Peyer's patch (tissue), 4 donors: Measurements from ENCODE around the gene KLHL29. TPM values are rescaled to one million over a fixed set of nuclear protein-coding genes. Genes with fewer than 3 reads are reported as not detected.
A peak's percentile ranks its signal among the peaks of the same experiment; 100 is the strongest.

ENCODE experiments used
- DNase-seq, 3 donors: peaks; one replicate each; pipeline ENCODE4 v3.0.0-alpha.2; 2017 to 2019
- H3K27ac ChIP-seq, 4 donors: fragments of 200-600 bp; sonication (generic); one replicate each; pipeline ENCODE4 v1.5.1; 2016 to 2019
- H3K27me3 ChIP-seq, 2 donors: fragments of 200-600 bp; sonication (generic); one replicate each; pipeline ENCODE4 v1.5.1; 2019
- H3K36me3 ChIP-seq, 3 donors: fragments of 200-600 bp; sonication (generic); one replicate each; pipeline ENCODE4 v1.5.1; 2016 to 2019
- H3K4me1 ChIP-seq, 4 donors: fragments of 200-600 bp; sonication (generic); one replicate each; pipeline ENCODE4 v1.5.1; 2016 to 2019
- H3K4me3 ChIP-seq, 4 donors: fragments of 200-600 bp; sonication (generic); 1 replicate in 3 of 4; 2 replicates in 1 of 4; pipeline ENCODE4 v1.5.1; 2016 to 2019; ENCODE audit warnings: mild to moderate bottlenecking in 1 of 4
- H3K9me3 ChIP-seq, 4 donors: fragments of 200-600 bp; sonication (generic); one replicate each; pipeline ENCODE4 v1.5.1; 2016 to 2019; ENCODE audit warnings: mild to moderate bottlenecking in 1 of 4
- CTCF ChIP-seq, 6 experiments: fragments of 450-650 bp in 4 of 6; fragments of 200-600 bp in 2 of 6; sonication (generic) in 1 of 6; IDR thresholded peaks; one replicate each; pipeline ENCODE4 v1.5.1; 2017 to 2019; ENCODE audit warnings: antibody characterized with exemption in 6 of 6, mild to moderate bottlenecking in 3 of 6, moderate library complexity in 1 of 6
- POLR2A ChIP-seq, 2 donors: fragments of 450-650 bp; IDR thresholded peaks; one replicate each; pipeline ENCODE4 v1.5.1; 2017; ENCODE audit warnings: antibody characterized with exemption in 2 of 2, mild to moderate bottlenecking in 2 of 2, moderate library complexity in 2 of 2
- total RNA-seq, 4 donors: library from RNA; depleted of rRNA; stranded (reverse); fragments of >200 nt; gene quantifications; one replicate each; pipeline ENCODE4 v1.1.0, GENCODE V29; 2016

The KLHL29 gene
- total RNA-seq, 4 donors from 2014 or later, result 1.1 to 18.2 (median 5.0) TPM

DNA sequence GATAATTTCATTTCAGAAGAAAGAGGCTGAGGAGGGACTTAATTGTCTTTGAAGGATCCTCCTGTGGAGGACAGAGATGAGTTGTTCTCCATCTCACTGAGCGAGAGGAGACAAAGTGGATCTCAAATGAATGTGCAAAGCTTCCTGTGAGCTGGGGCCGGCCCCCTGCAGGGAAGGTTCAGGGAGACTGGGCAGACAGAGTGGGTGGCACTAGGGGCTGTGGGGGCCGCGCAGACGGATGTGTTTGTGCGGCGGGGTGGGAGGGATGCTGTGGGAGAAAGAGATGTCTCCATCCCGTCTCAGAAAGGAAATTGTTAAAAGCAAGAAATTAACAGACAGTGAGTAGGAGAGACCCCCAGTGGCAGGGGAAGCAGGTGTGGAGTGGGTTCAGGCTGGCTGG is 29.1 kb downstream of the KLHL29 start:
- Histone ChIP-seq H3K4me3 (no peak overlapping the region), H3K36me3 (no peaks in the 10 kb centered on the region), H3K27ac (no peak overlapping the region), H3K27me3 (no peaks in the 10 kb centered on the region), H3K4me1 (peaks cover 0 to 1% (median 0%) of the 10 kb centered on the region in 4 donors), H3K9me3 (no peaks in the 10 kb centered on the region)
- no peak for TF ChIP-seq POLR2A (IDR thresholded peaks at IDR 0.05)
- no peak for TF ChIP-seq CTCF (IDR thresholded peaks at IDR 0.05)
- DNase-seq, result peak in 1 of 3 donors; percentile 31

DNA sequence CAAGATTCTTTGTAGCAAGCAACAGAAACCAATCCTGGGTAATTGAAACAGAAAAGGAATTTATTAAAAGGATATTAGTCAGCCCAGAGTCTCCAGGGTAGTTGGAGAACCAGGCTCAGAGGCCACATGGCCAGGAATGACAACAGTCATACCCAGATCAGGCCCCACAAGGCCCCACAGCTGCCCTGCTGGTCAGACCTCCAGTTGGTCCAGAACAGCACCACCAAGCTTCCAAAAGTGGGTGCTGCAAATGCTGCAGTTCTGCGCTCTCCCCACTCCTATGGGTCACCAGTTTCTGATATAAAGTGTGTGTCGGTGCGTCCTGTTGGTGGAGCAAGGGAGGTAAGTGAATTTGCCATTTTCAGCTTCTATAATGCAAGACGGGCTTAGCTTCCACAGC is 29.9 kb downstream of the KLHL29 start:
- Histone ChIP-seq H3K9me3 (no peaks in the 10 kb centered on the region), H3K4me1 (peaks cover 0 to 8% (median 0%) of the 10 kb centered on the region in 4 donors), H3K4me3 (no peak overlapping the region), H3K27me3 (no peaks in the 10 kb centered on the region), H3K36me3 (no peaks in the 10 kb centered on the region), H3K27ac (no peak overlapping the region)
- peak in 1 of 3 donors; percentile 37 for DNase-seq
- TF ChIP-seq POLR2A (IDR thresholded peaks at IDR 0.05) (no peak), CTCF (IDR thresholded peaks at IDR 0.05) (no peak)

DNA sequence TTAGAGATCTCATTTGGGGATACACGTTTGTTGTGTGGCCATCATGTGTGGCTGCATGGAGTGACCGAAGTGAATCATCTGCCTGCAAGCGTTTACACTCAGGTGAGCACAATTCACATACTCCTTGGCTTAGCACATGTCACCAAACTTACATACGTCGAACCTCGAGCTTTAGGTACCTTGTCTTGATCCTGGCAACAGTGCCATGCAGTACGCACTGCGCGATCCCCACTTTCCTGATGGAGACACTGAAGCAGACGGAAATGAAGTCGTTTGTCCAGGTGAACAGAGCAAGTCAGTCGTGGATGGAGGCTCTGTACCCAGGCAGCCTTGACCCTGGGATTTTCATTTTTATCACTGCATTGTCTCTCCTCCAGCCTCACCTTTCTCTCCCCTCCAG is 32.3 kb downstream of the KLHL29 start:
- Histone ChIP-seq H3K4me3 (no peak overlapping the region), H3K27ac (peak overlapping the region in 1 of 4 donors; percentile 73), H3K4me1 (peaks cover 0 to 8% (median 0%) of the 10 kb centered on the region in 4 donors), H3K27me3 (no peaks in the 10 kb centered on the region), H3K9me3 (no peaks in the 10 kb centered on the region), H3K36me3 (no peaks in the 10 kb centered on the region)
- no peak for TF ChIP-seq CTCF (IDR thresholded peaks at IDR 0.05)
- no peak for TF ChIP-seq POLR2A (IDR thresholded peaks at IDR 0.05)
- peak in 2 of 3 donors; percentile 6 to 37 for DNase-seq

GRCh38 chr2:23418056-23418455 is 33.1 kb downstream of the KLHL29 start:
- peak in 2 of 3 donors; percentile 22 to 25 for DNase-seq
- TF ChIP-seq CTCF (IDR thresholded peaks at IDR 0.05) (no peak), POLR2A (IDR thresholded peaks at IDR 0.05) (no peak)
- Histone ChIP-seq H3K9me3 (no peaks in the 10 kb centered on the region), H3K36me3 (no peaks in the 10 kb centered on the region), H3K27ac (peak overlapping the region in 1 of 4 donors; percentile 73), H3K4me1 (peaks cover 0 to 8% (median 0%) of the 10 kb centered on the region in 4 donors), H3K27me3 (no peaks in the 10 kb centered on the region), H3K4me3 (no peak overlapping the region)

DNA sequence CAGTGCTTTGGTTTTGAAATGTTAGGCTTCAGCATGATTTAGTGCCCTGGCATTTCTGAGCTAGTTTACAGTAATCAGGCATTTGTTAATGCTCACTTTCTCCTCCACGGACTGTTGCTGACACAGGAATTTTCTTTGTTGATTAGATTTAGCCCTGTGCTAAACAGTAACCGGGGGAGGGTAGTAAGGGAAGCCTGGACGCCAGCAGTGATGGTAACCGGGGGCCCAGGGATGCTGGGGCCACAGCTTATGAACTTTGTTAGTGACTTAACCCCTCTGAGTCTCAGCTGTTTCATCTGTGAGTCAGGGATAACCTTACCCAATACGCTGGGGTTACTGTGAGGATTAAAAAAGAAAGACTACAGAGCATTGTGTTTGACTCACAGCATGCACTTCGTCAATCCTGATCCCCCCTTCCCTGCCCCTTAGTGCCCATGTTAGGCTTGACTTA is 33.5 kb downstream of the KLHL29 start:
- no peak for TF ChIP-seq POLR2A (IDR thresholded peaks at IDR 0.05)
- no peak for TF ChIP-seq CTCF (IDR thresholded peaks at IDR 0.05)
- Histone ChIP-seq H3K36me3 (no peaks in the 10 kb centered on the region), H3K27ac (peak overlapping the region in 2 of 4 donors; percentile 19 to 73), H3K4me3 (no peak overlapping the region), H3K9me3 (no peaks in the 10 kb centered on the region), H3K4me1 (peaks cover 0 to 8% (median 0%) of the 10 kb centered on the region in 4 donors), H3K27me3 (no peaks in the 10 kb centered on the region)
- peak in 2 of 3 donors; percentile 4 to 32 for DNase-seq
